H9 (cell line): Measurements from ENCODE around the gene CRYM. TPM values are rescaled to one million over a fixed set of nuclear protein-coding genes. Genes with fewer than 3 reads are reported as not detected.

Experiments used
- DNase-seq: peaks from one replicate; pipeline ENCODE4 v3.0.0-alpha.2; 2017
- H2AFZ ChIP-seq: one replicate; pipeline ENCODE4 v1.6.1; 2013; ENCODE audit warnings: mild to moderate bottlenecking, low read length, control low read depth, moderate library complexity
- H2AK5ac ChIP-seq: 2 replicates; pipeline ENCODE4 v1.6.1; 2013; ENCODE audit warnings: low read length, control low read depth, mixed read lengths; ENCODE audit not compliant: insufficient read length
- H2BK120ac ChIP-seq: one replicate; pipeline ENCODE4 v1.6.1; 2013; ENCODE audit warnings: low read depth, mild to moderate bottlenecking, low read length, control low read depth, inconsistent platforms; ENCODE audit not compliant: poor library complexity, severe bottlenecking
- H2BK12ac ChIP-seq: 2 replicates; pipeline ENCODE4 v1.6.1; 2013; ENCODE audit warnings: low read length, control low read depth, mixed read lengths, low read depth; ENCODE audit not compliant: insufficient read length
- H2BK15ac ChIP-seq: 2 replicates; pipeline ENCODE4 v1.6.1; 2013; ENCODE audit warnings: low read depth, low read length, control low read depth
- H2BK20ac ChIP-seq: one replicate; pipeline ENCODE4 v1.6.1; 2013; ENCODE audit warnings: low read depth, mild to moderate bottlenecking, low read length, control low read depth, inconsistent platforms; ENCODE audit not compliant: poor library complexity, severe bottlenecking
- H2BK5ac ChIP-seq: 2 replicates; pipeline ENCODE4 v1.6.1; 2013; ENCODE audit warnings: low read length, control low read depth, mixed read lengths; ENCODE audit not compliant: insufficient read length
- H3K14ac ChIP-seq: 2 replicates; pipeline ENCODE4 v1.6.1; 2013; ENCODE audit warnings: low read length, control low read depth; ENCODE audit not compliant: insufficient read depth
- H3K18ac ChIP-seq: 2 replicates; pipeline ENCODE4 v1.6.1; 2013; ENCODE audit warnings: low read depth, mild to moderate bottlenecking, mixed read lengths, low read length, control low read depth; ENCODE audit not compliant: insufficient read length
- H3K23ac ChIP-seq: 2 replicates; pipeline ENCODE4 v1.6.1; 2013; ENCODE audit warnings: low read length, control low read depth, mixed read lengths, low read depth; ENCODE audit not compliant: insufficient read length
- H3K23me2 ChIP-seq: 2 replicates; pipeline ENCODE4 v1.6.1; 2013; ENCODE audit warnings: low read depth, mild to moderate bottlenecking, mixed read lengths, low read length, control low read depth; ENCODE audit not compliant: insufficient read length, poor library complexity, severe bottlenecking
- H3K27ac ChIP-seq: 2 replicates; pipeline ENCODE4 v1.5.1; 2013; ENCODE audit warnings: low read length, control low read depth, mixed read lengths, low read depth; ENCODE audit not compliant: insufficient read length
- H3K27me3 ChIP-seq: 2 replicates; pipeline ENCODE4 v1.6.1; 2013; ENCODE audit warnings: low read length, control low read depth, inconsistent platforms; ENCODE audit not compliant: insufficient read depth
- H3K4ac ChIP-seq: 2 replicates; pipeline ENCODE4 v1.6.1; 2013; ENCODE audit warnings: low read depth, mild to moderate bottlenecking, control low read depth, inconsistent platforms, low read length, moderate library complexity
- H3K4me1 ChIP-seq: 2 replicates; pipeline ENCODE4 v1.6.1; 2013; ENCODE audit warnings: low read length, control low read depth, inconsistent platforms; ENCODE audit not compliant: insufficient read depth
- H3K4me2 ChIP-seq: 2 replicates; pipeline ENCODE4 v1.6.1; 2013; ENCODE audit warnings: low read length, control low read depth, mixed read lengths; ENCODE audit not compliant: insufficient read length, insufficient read depth
- H3K56ac ChIP-seq: 2 replicates; pipeline ENCODE4 v1.6.1; 2013; ENCODE audit warnings: low read depth, mild to moderate bottlenecking, mixed read lengths, low read length, control low read depth; ENCODE audit not compliant: insufficient read length
- H3K79me1 ChIP-seq: 2 replicates; pipeline ENCODE4 v1.6.1; 2013; ENCODE audit warnings: low read depth, mild to moderate bottlenecking, moderate library complexity, low read length, control low read depth, inconsistent platforms; ENCODE audit not compliant: insufficient read depth, poor library complexity, severe bottlenecking
- H3K79me2 ChIP-seq: 2 replicates; pipeline ENCODE4 v1.6.1; 2013; ENCODE audit warnings: low read length, control low read depth, inconsistent platforms; ENCODE audit not compliant: insufficient read depth
- H3K9ac ChIP-seq: 2 replicates; pipeline ENCODE4 v1.6.1; 2013; ENCODE audit warnings: low read length, control low read depth, mixed read lengths; ENCODE audit not compliant: insufficient read length; ENCODE audit errors: extremely low read depth
- H3K9me3 ChIP-seq: one replicate; pipeline ENCODE4 v1.6.1; 2013; ENCODE audit warnings: low read depth, low read length, inconsistent platforms; ENCODE audit not compliant: control insufficient read depth
- H3T11ph ChIP-seq: one replicate; pipeline ENCODE4 v1.6.1; 2013; ENCODE audit warnings: mild to moderate bottlenecking, low read length, control low read depth, inconsistent platforms
- H4K20me1 ChIP-seq: one replicate; pipeline ENCODE4 v1.6.1; 2013; ENCODE audit not compliant: control insufficient read depth, insufficient read length, insufficient read depth
- H4K5ac ChIP-seq: 2 replicates; pipeline ENCODE4 v1.6.1; 2013; ENCODE audit warnings: low read depth, mild to moderate bottlenecking, mixed read lengths, low read length, control low read depth; ENCODE audit not compliant: insufficient read length
- H4K8ac ChIP-seq: replicated peaks from 2 replicates; pipeline ENCODE4 v1.6.1; 2013; ENCODE audit warnings: low read length, control low read depth, mixed read lengths, low read depth; ENCODE audit not compliant: insufficient read length
- H4K91ac ChIP-seq: 2 replicates; pipeline ENCODE4 v1.6.1; 2013; ENCODE audit warnings: low read depth, mild to moderate bottlenecking, moderate library complexity, mixed read lengths, low read length, control low read depth; ENCODE audit not compliant: insufficient read length
- H3K27ac Mint-ChIP-seq, 3 experiments: 2 replicates in 2 of 3; 3 replicates in 1 of 3; pipeline ENCODE4 v1.8.0; 2020 to 2021; ENCODE audit warnings: mixed read lengths in 3 of 3, mild to moderate bottlenecking in 1 of 3, moderate library complexity in 1 of 3
- H3K27me3 Mint-ChIP-seq: 2 replicates; pipeline ENCODE4 v1.8.0; 2021; ENCODE audit warnings: low read depth, mild to moderate bottlenecking, moderate library complexity, mixed read lengths
- H3K36me3 Mint-ChIP-seq, 3 experiments: 2 replicates in 2 of 3; 3 replicates in 1 of 3; pipeline ENCODE4 v1.8.0; 2020 to 2021; ENCODE audit warnings: low read depth in 3 of 3, mixed read lengths in 3 of 3; ENCODE audit not compliant: insufficient read depth in 1 of 3
- H3K4me1 Mint-ChIP-seq, 2 experiments: 2 replicates each; pipeline ENCODE4 v1.8.0; 2020; ENCODE audit warnings: mixed read lengths in 2 of 2
- H3K4me3 Mint-ChIP-seq, 2 experiments: 2 replicates in 1 of 2; 3 replicates in 1 of 2; pipeline ENCODE4 v1.8.0; 2020 to 2021; ENCODE audit warnings: mild to moderate bottlenecking in 2 of 2, mixed read lengths in 2 of 2, moderate library complexity in 1 of 2
- H3K9me3 Mint-ChIP-seq, 2 experiments: 2 replicates in 1 of 2; 3 replicates in 1 of 2; pipeline ENCODE4 v1.8.0; 2020; ENCODE audit warnings: mild to moderate bottlenecking in 2 of 2, mixed read lengths in 2 of 2, moderate library complexity in 1 of 2
- CTCF ChIP-seq: fragments of 200-600 bp; sonication (generic); conservative IDR thresholded peaks from 3 replicates; pipeline ENCODE4 v1.8.0; 2021; ENCODE audit warnings: antibody characterized with exemption, mild to moderate bottlenecking
- WGBS: extraction: QIAGEN DNeasy Blood & Tissue Kit; methylation state at CpG from one replicate; pipeline ENCODE4 v1.1.7; 2013; ENCODE audit warnings: missing lambda C conversion rate, low lambda C conversion rate, mixed read lengths; ENCODE audit not compliant: insufficient read length; ENCODE audit errors: extremely low coverage; 5-methylcytosine and 5-hydroxymethylcytosine counted together
- total RNA-seq: library from RNA; stranded (reverse); gene quantifications from 2 replicates; pipeline ENCODE4 v1.2.1, GENCODE V29; 2021

CRYM gene
- total RNA-seq, 1 experiment from 2014 or later = 17.8 TPM

- no peak overlapping the region for H3K4me3 Mint-ChIP-seq
- H3K27me3 Mint-ChIP-seq = no peaks in the 10 kb centered on the region
- Histone ChIP-seq H3K4ac (no peak overlapping the region), H2AFZ (no peak overlapping the region), H3K27ac (no peak overlapping the region), H3K14ac (no peak overlapping the region), H2BK20ac (no peak overlapping the region), H3K4me1 (no peaks in the 10 kb centered on the region), H3K9me3 (no peaks in the 10 kb centered on the region), H4K91ac (no peak overlapping the region), H2BK12ac (no peak overlapping the region), H3K79me1 (no peaks in the 10 kb centered on the region), H4K8ac (no peak overlapping the region), H3K56ac (no peak overlapping the region), H3K27me3 (no peaks in the 10 kb centered on the region), H2AK5ac (no peak overlapping the region), H3K4me2 (no peak overlapping the region), H4K5ac (no peak overlapping the region), H2BK5ac (no peak overlapping the region), H3K79me2 (no peaks in the 10 kb centered on the region), H3K9ac (no peak overlapping the region), H3T11ph (no peak overlapping the region), H2BK120ac (no peak overlapping the region), H2BK15ac (no peak overlapping the region), H3K23ac (no peak overlapping the region), H4K20me1 (no peaks in the 10 kb centered on the region), H3K23me2 (no peaks in the 10 kb centered on the region), H3K18ac (no peak overlapping the region)
- no peaks in the 10 kb centered on the region; a peak in 1 of 5 replicates for H3K9me3 Mint-ChIP-seq
- no peak for DNase-seq
- TF ChIP-seq CTCF = no peak
- WGBS = no CpG with 5 or more reads among the region's 4 CpGs
- H3K36me3 Mint-ChIP-seq = peaks cover 0 to 5% (median 3%) of the 10 kb centered on the region in 3 experiments; a peak in 3 of 7 replicates
- H3K27ac Mint-ChIP-seq = no peak overlapping the region
- 0 out of 4 replicates have a peak, but pooled peaks cover 0 to 2% of the 10 kb centered on the region in 2 experiments for H3K4me1 Mint-ChIP-seq
These were observed 20.8 kb downstream of the CRYM start for GRCh38 chr16:21257284-21257683.
